ENCODE measurements around the gene CBARP. TPM values are rescaled to one million over a fixed set of nuclear protein-coding genes. Genes with fewer than 3 reads are reported as not detected.
A peak's percentile ranks its signal among the peaks of the same experiment; 100 is the strongest.

CBARP gene
- total and polyA plus RNA-seq, 9 of the 15 experiments (the other 6 are each of a cell fraction or from before 2014, with no cell fraction given): 0.03 to 8.9 (median 1.2) TPM; not detected in 1

DNA sequence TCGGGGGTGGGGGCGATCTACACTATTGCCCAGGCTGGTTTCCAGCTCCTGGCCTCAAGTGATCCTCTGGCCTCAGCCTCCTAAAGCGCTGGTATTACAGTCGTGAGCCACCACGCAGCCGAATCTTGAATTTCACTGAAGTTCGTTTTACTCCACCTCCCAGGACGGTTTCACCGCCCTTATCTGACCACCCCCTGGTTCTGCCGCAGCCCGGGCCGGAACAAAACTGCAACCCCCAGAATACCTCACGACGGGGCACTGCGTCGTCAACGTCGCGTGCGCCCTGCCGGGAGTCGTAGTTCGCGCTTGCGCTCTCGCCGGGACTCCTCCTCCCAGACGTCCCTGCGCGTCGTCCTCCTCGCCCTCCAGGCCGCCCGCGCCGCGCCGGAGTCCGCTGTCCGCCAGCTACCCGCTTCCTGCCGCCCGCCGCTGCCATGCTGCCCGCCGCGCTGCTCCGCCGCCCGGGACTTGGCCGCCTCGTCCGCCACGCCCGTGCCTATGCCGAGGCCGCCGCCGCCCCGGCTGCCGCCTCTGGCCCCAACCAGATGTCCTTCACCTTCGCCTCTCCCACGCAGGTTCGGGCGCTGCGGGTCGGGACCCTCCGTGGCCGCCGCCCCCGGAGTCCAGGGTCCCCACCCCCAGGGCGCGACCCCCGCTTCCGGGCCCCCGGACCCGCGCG, 3.8 kb upstream of the CBARP start, which contains the start of gene ATP5F1D (continued):
- TF ChIP-seq, protein P1, sequence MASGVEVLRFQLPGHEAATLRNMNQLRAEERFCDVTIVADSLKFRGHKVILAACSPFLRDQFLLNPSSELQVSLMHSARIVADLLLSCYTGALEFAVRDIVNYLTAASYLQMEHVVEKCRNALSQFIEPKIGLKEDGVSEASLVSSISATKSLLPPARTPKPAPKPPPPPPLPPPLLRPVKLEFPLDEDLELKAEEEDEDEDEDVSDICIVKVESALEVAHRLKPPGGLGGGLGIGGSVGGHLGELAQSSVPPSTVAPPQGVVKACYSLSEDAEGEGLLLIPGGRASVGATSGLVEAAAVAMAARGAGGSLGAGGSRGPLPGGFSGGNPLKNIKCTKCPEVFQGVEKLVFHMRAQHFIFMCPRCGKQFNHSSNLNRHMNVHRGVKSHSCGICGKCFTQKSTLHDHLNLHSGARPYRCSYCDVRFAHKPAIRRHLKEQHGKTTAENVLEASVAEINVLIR (CRISPR knock-in tag; IDR thresholded peaks at IDR 0.05): peak; percentile 85
- TF ChIP-seq SNIP1 (IDR thresholded peaks at IDR 0.05; ENCODE audit: low read depth) (no peak), CHD4 (IDR thresholded peaks at IDR 0.05; ENCODE audit: insufficient read depth, insufficient replicate concordance, low read depth, low read length, poor library complexity, severe bottlenecking) (no peak), HEY1 (CRISPR knock-in tag; IDR thresholded peaks at IDR 0.05; ENCODE audit: borderline replicate concordance) (no peak), ELF4 (CRISPR knock-in tag; IDR thresholded peaks at IDR 0.05) (no peak), ZNF668 (CRISPR knock-in tag; IDR thresholded peaks at IDR 0.05) (no peak), NONO (IDR thresholded peaks at IDR 0.05; ENCODE audit: low read depth in 2 of 2, low read length in 1 of 2) (peak in 1 of 2 experiments; percentile 76; a peak in 2 of 4 replicates), POLR2G (IDR thresholded peaks at IDR 0.05; ENCODE audit: low read depth, low read length) (peak; percentile 90), ATF1 (CRISPR knock-in tag; IDR thresholded peaks at IDR 0.05) (peak; percentile 78), ATF1 (tag; IDR thresholded peaks at IDR 0.05) (peak; percentile 96), RHOXF2B (CRISPR knock-in tag; conservative IDR thresholded peaks at IDR 0.05) (no peak), ZNF431 (CRISPR knock-in tag; IDR thresholded peaks at IDR 0.05) (0 out of 2 replicates have a peak, but pooled peaks have one; percentile 27), GATAD2B (IDR thresholded peaks at IDR 0.05; ENCODE audit: borderline replicate concordance) (peak; percentile 93; the same call in 1 of the 2 replicates), JUNB (CRISPR knock-in tag; conservative IDR thresholded peaks at IDR 0.05) (no peak), CBFB (CRISPR knock-in tag; IDR thresholded peaks at IDR 0.05) (no peak), HNRNPLL (IDR thresholded peaks at IDR 0.05; ENCODE audit: low read depth, low read length, poor library complexity, severe bottlenecking) (peak; percentile 94), HIVEP1 (CRISPR knock-in tag; IDR thresholded peaks at IDR 0.05) (no peak), SREBF2 (CRISPR knock-in tag; IDR thresholded peaks at IDR 0.05) (no peak), CBX2 (IDR thresholded peaks at IDR 0.05; ENCODE audit: insufficient read depth, low read length, poor library complexity, severe bottlenecking) (no peak), PTTG1 (tag; IDR thresholded peaks at IDR 0.05; ENCODE audit: low read depth) (no peak), NR4A1 (CRISPR knock-in tag; IDR thresholded peaks at IDR 0.05) (no peak), NR4A1 (tag; IDR thresholded peaks at IDR 0.05) (peak; percentile 34; the same call in 1 of the 2 replicates)
- TF ChIP-seq, protein P2, sequence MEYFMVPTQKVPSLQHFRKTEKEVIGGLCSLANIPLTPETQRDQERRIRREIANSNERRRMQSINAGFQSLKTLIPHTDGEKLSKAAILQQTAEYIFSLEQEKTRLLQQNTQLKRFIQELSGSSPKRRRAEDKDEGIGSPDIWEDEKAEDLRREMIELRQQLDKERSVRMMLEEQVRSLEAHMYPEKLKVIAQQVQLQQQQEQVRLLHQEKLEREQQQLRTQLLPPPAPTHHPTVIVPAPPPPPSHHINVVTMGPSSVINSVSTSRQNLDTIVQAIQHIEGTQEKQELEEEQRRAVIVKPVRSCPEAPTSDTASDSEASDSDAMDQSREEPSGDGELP (CRISPR knock-in tag; IDR thresholded peaks at IDR 0.05; ENCODE audit: borderline replicate concordance): peak; percentile 84; the same call in 1 of the 2 replicates
- TF ChIP-seq, protein P3, sequence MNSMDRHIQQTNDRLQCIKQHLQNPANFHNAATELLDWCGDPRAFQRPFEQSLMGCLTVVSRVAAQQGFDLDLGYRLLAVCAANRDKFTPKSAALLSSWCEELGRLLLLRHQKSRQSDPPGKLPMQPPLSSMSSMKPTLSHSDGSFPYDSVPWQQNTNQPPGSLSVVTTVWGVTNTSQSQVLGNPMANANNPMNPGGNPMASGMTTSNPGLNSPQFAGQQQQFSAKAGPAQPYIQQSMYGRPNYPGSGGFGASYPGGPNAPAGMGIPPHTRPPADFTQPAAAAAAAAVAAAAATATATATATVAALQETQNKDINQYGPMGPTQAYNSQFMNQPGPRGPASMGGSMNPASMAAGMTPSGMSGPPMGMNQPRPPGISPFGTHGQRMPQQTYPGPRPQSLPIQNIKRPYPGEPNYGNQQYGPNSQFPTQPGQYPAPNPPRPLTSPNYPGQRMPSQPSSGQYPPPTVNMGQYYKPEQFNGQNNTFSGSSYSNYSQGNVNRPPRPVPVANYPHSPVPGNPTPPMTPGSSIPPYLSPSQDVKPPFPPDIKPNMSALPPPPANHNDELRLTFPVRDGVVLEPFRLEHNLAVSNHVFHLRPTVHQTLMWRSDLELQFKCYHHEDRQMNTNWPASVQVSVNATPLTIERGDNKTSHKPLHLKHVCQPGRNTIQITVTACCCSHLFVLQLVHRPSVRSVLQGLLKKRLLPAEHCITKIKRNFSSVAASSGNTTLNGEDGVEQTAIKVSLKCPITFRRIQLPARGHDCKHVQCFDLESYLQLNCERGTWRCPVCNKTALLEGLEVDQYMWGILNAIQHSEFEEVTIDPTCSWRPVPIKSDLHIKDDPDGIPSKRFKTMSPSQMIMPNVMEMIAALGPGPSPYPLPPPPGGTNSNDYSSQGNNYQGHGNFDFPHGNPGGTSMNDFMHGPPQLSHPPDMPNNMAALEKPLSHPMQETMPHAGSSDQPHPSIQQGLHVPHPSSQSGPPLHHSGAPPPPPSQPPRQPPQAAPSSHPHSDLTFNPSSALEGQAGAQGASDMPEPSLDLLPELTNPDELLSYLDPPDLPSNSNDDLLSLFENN (IDR thresholded peaks at IDR 0.05; ENCODE audit: low read depth in 2 of 2, low read length in 2 of 2): 0 out of 4 replicates have a peak, but pooled peaks of 1 of the 2 experiments have one; percentile 26

All from K562 (cell line).